ENCODE results near the gene CELF2. TPM values are rescaled to one million over a fixed set of nuclear protein-coding genes. Genes with fewer than 3 reads are reported as not detected.

CELF2 gene
- polyA plus RNA-seq, 1 experiment: 24.7 TPM

DNA sequence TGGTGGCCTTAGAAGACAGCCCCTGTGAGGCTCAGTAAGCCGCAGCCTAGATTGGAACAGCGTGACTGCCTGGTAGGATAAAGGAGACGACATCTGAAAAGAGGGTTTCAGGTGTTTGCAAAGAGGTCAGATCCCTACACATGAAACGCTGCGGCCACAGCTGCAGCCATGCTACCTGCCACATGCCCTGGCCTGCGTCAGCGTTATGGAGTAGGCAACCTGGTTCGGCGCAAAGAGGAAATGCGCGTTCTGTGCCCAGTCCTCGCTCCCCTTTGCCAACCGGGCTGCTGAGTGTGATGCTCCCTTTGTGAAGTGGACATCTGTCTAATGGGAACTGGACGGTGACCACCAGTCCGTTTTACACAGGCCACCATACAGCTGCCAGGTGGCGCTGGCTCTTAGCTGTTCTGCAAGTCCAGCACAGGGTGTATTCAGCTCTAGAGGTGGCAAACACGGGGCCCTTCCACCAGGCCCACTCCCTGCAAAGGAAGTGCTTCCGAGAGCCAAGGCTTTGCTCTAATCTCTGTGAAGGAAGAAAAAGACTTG lies 160.3 kb downstream of the CELF2 start:
- no peaks in the 10 kb centered on the region for H3K9me3 ChIP-seq (ENCODE audit: control insufficient read depth, insufficient read depth, low read length)
- H3K4me3 ChIP-seq (ENCODE audit: low read depth, low read length): no peak overlapping the region
- no peak overlapping the region for H3K27ac ChIP-seq (ENCODE audit: low read depth, low read length)
- ChIA-PET CTCF (no interaction called here), POLR2A (no interaction called here)
- no peak for DNase-seq (ENCODE audit: low read depth, low spot score)
- H3K27me3 ChIP-seq (ENCODE audit: control insufficient read depth, insufficient read depth, low read length): no peaks in the 10 kb centered on the region
- TF ChIP-seq, protein P1, sequence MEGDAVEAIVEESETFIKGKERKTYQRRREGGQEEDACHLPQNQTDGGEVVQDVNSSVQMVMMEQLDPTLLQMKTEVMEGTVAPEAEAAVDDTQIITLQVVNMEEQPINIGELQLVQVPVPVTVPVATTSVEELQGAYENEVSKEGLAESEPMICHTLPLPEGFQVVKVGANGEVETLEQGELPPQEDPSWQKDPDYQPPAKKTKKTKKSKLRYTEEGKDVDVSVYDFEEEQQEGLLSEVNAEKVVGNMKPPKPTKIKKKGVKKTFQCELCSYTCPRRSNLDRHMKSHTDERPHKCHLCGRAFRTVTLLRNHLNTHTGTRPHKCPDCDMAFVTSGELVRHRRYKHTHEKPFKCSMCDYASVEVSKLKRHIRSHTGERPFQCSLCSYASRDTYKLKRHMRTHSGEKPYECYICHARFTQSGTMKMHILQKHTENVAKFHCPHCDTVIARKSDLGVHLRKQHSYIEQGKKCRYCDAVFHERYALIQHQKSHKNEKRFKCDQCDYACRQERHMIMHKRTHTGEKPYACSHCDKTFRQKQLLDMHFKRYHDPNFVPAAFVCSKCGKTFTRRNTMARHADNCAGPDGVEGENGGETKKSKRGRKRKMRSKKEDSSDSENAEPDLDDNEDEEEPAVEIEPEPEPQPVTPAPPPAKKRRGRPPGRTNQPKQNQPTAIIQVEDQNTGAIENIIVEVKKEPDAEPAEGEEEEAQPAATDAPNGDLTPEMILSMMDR (IDR thresholded peaks at IDR 0.05; ENCODE audit: low read depth, low read length): no peak

DNA sequence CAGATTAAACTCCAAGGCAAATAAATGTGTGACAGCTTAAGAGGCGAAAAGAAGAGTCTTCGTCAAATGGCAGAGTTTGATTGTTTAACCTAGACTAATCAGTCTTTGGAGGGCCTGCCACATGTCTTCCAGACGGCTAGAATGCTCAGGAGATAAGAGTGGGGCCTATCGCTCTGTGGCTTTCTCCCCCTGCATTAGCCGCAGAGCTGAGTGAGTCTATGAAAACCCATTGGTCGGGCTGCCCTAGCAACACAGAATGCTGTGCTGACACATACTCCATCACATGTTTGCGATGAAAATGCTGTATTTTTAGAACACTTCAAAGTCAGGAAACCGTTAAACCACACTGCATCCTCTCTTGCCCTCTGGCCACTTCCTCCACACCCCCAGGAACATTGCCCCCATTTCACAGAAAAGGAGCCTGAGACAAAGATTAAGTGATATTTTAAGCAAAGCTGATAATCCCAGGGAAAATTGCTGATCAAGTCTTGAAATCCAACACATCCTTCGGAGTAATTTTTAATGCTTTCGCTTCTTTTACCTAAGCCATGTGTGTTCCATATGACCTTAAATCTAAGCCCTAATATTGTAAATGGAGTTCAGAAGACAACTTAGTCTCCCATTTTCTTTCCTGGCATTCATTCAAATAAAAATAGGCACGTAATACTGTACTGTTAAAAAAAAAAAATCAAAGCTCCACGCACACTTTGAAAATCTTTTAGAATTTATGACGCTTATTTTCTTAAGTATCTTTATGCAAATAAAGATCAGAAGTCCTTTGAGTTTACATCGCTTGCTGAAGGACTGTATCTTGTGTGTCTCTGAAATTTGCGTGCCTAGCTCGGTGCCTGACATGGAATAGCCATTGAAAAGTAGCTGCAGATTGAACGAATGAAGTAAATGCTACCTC lies 161.2 kb downstream of the CELF2 start:
- DNase-seq (ENCODE audit: low read depth, low spot score): no peak
- Histone ChIP-seq H3K27ac (ENCODE audit: low read depth, low read length) (no peak overlapping the region), H3K4me3 (ENCODE audit: low read depth, low read length) (no peak overlapping the region), H3K27me3 (ENCODE audit: control insufficient read depth, insufficient read depth, low read length) (no peaks in the 10 kb centered on the region), H3K9me3 (ENCODE audit: control insufficient read depth, insufficient read depth, low read length) (no peaks in the 10 kb centered on the region)
- TF ChIP-seq, protein P1 (IDR thresholded peaks at IDR 0.05; ENCODE audit: low read depth, low read length): no peak
- ChIA-PET POLR2A (no interaction called here), CTCF (interaction anchor here (1.7 kb wide), 1 partner anchor 13 kb away, joined by 7 read pairs; no protein-coding TSS in a partner anchor)

DNA sequence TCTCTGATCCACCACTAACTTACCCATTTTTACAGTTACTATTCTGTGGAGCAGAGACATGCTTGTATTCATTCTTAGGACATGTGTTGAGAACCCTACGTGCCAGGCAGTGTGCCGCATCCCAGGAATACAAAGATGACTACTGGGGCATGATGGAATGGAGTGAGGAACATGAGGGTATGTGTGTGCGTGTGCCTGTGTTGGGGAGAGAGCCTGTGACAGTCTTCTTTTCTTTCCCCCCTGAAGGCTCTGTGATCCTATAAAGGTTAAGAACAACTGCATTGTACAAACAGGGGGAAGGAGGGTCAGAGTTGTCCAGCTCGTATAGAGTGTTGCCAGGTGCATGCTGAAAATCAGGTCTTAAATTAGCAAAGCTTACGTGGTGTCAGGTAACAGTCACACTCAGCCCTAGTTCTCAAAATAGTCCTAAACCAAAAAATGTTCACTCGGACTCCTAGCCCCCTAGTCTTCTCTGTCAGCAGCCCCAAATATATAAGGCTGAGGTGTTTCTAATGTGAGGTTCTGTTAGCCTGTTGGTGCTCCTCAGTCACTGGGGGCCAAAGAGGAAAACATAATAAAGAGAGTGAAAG lies 161.9 kb downstream of the CELF2 start:
- CTCF ChIA-PET: interaction anchor here (1.7 kb wide), 1 partner anchor 14 kb away, joined by 7 read pairs; no protein-coding TSS in a partner anchor
- TF ChIP-seq, protein P1 (IDR thresholded peaks at IDR 0.05; ENCODE audit: low read depth, low read length): no peak
- no peak overlapping the region for H3K4me3 ChIP-seq (ENCODE audit: low read depth, low read length)
- POLR2A ChIA-PET: no interaction called here
- DNase-seq (ENCODE audit: low read depth, low spot score): no peak
- no peaks in the 10 kb centered on the region for H3K27me3 ChIP-seq (ENCODE audit: control insufficient read depth, insufficient read depth, low read length)
- H3K9me3 ChIP-seq (ENCODE audit: control insufficient read depth, insufficient read depth, low read length): no peaks in the 10 kb centered on the region
- no peak overlapping the region for H3K27ac ChIP-seq (ENCODE audit: low read depth, low read length)

DNA sequence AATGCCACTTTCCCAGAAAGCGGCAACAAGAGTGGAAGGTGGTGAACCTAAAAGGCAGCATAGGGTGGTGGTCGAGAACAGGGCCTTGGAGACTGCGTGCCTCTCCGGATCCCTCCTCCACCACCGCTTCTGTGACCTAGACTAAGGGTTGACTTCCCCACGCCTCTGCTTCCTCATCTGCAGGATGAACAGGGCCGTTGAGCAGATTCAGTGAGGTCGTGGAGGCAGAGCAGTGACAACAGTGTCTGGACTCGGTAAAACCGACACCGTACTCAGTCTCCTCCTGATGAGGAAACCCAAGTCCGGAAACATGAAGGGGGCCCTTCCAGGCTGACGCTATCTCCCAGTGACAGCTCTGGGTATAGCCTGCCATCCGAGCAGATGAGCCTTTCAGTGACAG lies 162.6 kb downstream of the CELF2 start:
- TF ChIP-seq, protein P1 (IDR thresholded peaks at IDR 0.05; ENCODE audit: low read depth, low read length): no peak
- DNase-seq (ENCODE audit: low read depth, low spot score): no peak
- H3K27me3 ChIP-seq (ENCODE audit: control insufficient read depth, insufficient read depth, low read length): no peaks in the 10 kb centered on the region
- H3K9me3 ChIP-seq (ENCODE audit: control insufficient read depth, insufficient read depth, low read length): peaks cover 2% of the 10 kb centered on the region; the same call in 1 of the 2 replicates
- H3K27ac ChIP-seq (ENCODE audit: low read depth, low read length): no peak overlapping the region
- no peak overlapping the region for H3K4me3 ChIP-seq (ENCODE audit: low read depth, low read length)
- POLR2A ChIA-PET: no interaction called here
- CTCF ChIA-PET: interaction anchor here (1.7 kb wide), 1 partner anchor 15 kb away, joined by 7 read pairs; no protein-coding TSS in a partner anchor

DNA sequence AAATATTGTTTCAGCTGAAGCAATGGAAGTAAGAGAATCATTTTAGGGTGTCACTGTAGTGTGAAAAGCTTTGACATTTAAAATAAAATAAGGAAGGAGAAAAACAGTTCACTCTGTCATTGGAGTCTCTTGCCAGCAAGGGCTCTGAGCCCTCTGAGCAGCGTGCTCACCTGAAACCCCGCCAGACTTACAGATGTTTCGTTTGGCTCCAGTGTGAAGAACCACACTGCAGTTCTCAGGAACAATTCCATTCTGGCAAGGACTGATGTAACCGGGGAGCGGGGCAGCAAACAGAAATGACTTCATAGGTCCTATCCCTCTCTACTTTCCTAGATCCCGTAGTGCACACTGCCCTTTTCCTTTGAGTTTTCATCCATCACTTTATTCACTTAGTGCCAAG lies 164.3 kb downstream of the CELF2 start:
- TF ChIP-seq, protein P1 (IDR thresholded peaks at IDR 0.05; ENCODE audit: low read depth, low read length): no peak
- ChIA-PET CTCF (no interaction called here), POLR2A (no interaction called here)
- Histone ChIP-seq H3K9me3 (ENCODE audit: control insufficient read depth, insufficient read depth, low read length) (peaks cover 6% of the 10 kb centered on the region; the same call in 1 of the 2 replicates), H3K27ac (ENCODE audit: low read depth, low read length) (no peak overlapping the region), H3K27me3 (ENCODE audit: control insufficient read depth, insufficient read depth, low read length) (no peaks in the 10 kb centered on the region), H3K4me3 (ENCODE audit: low read depth, low read length) (no peak overlapping the region)
- DNase-seq (ENCODE audit: low read depth, low spot score): no peak

All from AG04450 (cell line).